Measurements from ENCODE around the gene MMP20. TPM values are rescaled to one million over a fixed set of nuclear protein-coding genes. Genes with fewer than 3 reads are reported as not detected.
A peak's percentile ranks its signal among the peaks of the same experiment; 100 is the strongest.
"Not testable (repeated sequence)": the region's sequence is repeated elsewhere in the genome, so short reads cannot be mapped to it uniquely, and the experiment has no call there.

MMP20 gene
- total RNA-seq, 1 experiment from 2014 or later, result not detected

GRCh38 chr11:102630598-102631448 lies 5.7 kb upstream of the MMP20 start:
- H3K9me3 ChIP-seq (ENCODE audit: control insufficient read depth, low read depth, low read length), result no peaks in the 10 kb centered on the region
- H3K4ac ChIP-seq (ENCODE audit: low read depth, low read length), result no peak overlapping the region
- no peaks in the 10 kb centered on the region for H3K79me2 ChIP-seq (ENCODE audit: insufficient read depth, low read length)
- no peaks in the 10 kb centered on the region for H4K20me1 ChIP-seq (ENCODE audit: control insufficient read depth, insufficient read depth, insufficient read length)
- H2BK12ac ChIP-seq (ENCODE audit: insufficient read length, low read depth, low read length), result no peak overlapping the region
- no peak overlapping the region for H2BK20ac ChIP-seq (ENCODE audit: low read depth, low read length, poor library complexity, severe bottlenecking)
- peaks cover 5 to 8% of the 10 kb centered on the region in 2 experiments; a peak in 2 of 4 replicates for H3K4me1 Mint-ChIP-seq
- H3K27me3 ChIP-seq (ENCODE audit: insufficient read depth, low read length), result no peaks in the 10 kb centered on the region
- no CpG with 5 or more reads among the region's 11 CpGs for WGBS (ENCODE audit: extremely low coverage, insufficient read length, low lambda C conversion rate)
- H3K27ac Mint-ChIP-seq, result 0 out of 7 replicates have a peak overlapping the region, but pooled peaks of 1 of the 3 experiments have one; percentile 7
- H3K79me1 ChIP-seq (ENCODE audit: insufficient read depth, low read depth, low read length, poor library complexity, severe bottlenecking), result no peaks in the 10 kb centered on the region
- no peak overlapping the region for H3K4me2 ChIP-seq (ENCODE audit: insufficient read depth, insufficient read length, low read length)
- no peak overlapping the region for H4K91ac ChIP-seq (ENCODE audit: insufficient read length, low read depth, low read length)
- H4K8ac ChIP-seq (replicated peaks; ENCODE audit: insufficient read length, low read depth, low read length), result no peak overlapping the region
- no peak overlapping the region for H3K9ac ChIP-seq (ENCODE audit: extremely low read depth, insufficient read length, low read length)
- H4K5ac ChIP-seq (ENCODE audit: insufficient read length, low read depth, low read length), result no peak overlapping the region
- no peak overlapping the region for H2AFZ ChIP-seq (ENCODE audit: low read length)
- H2BK5ac ChIP-seq (ENCODE audit: insufficient read length, low read length), result no peak overlapping the region
- H2BK15ac ChIP-seq (ENCODE audit: low read depth, low read length), result no peak overlapping the region
- H3K18ac ChIP-seq (ENCODE audit: insufficient read length, low read depth, low read length), result no peak overlapping the region
- no peaks in the 10 kb centered on the region for H3K36me3 Mint-ChIP-seq (ENCODE audit: insufficient read depth in 1 of 3, low read depth in 3 of 3)
- H3K27me3 Mint-ChIP-seq (ENCODE audit: low read depth), result no peaks in the 10 kb centered on the region
- no peak overlapping the region for H3K56ac ChIP-seq (ENCODE audit: insufficient read length, low read depth, low read length)
- H3K4me3 Mint-ChIP-seq, result no peak overlapping the region
- H3K9me3 Mint-ChIP-seq, result no peaks in the 10 kb centered on the region
- no peak overlapping the region for H3K23ac ChIP-seq (ENCODE audit: insufficient read length, low read depth, low read length)
- TF ChIP-seq CTCF (conservative IDR thresholded peaks at IDR 0.05), result no peak
- H3K14ac ChIP-seq (ENCODE audit: insufficient read depth, low read length), result no peak overlapping the region
- no peak overlapping the region for H2BK120ac ChIP-seq (ENCODE audit: low read depth, low read length, poor library complexity, severe bottlenecking)
- no peak overlapping the region for H3K27ac ChIP-seq (ENCODE audit: insufficient read length, low read depth, low read length)
- no peak overlapping the region for H3T11ph ChIP-seq (ENCODE audit: low read length)
- DNase-seq, result no peak
- H3K4me1 ChIP-seq (ENCODE audit: insufficient read depth, low read length), result no peaks in the 10 kb centered on the region
- no peak overlapping the region for H2AK5ac ChIP-seq (ENCODE audit: insufficient read length, low read length)
- H3K23me2 ChIP-seq (ENCODE audit: insufficient read length, low read depth, low read length, poor library complexity, severe bottlenecking), result no peaks in the 10 kb centered on the region

GRCh38 chr11:102629908-102630307 lies 4.8 kb upstream of the MMP20 start:
- not testable (repeated sequence) for H3K27me3 Mint-ChIP-seq (ENCODE audit: low read depth); H2BK15ac ChIP-seq (ENCODE audit: low read depth, low read length); H3K4me3 Mint-ChIP-seq; H3K27me3 ChIP-seq (ENCODE audit: insufficient read depth, low read length); H3K9me3 Mint-ChIP-seq; H4K5ac ChIP-seq (ENCODE audit: insufficient read length, low read depth, low read length); H3K79me2 ChIP-seq (ENCODE audit: insufficient read depth, low read length); H3K9ac ChIP-seq (ENCODE audit: extremely low read depth, insufficient read length, low read length); H3K36me3 Mint-ChIP-seq (ENCODE audit: insufficient read depth in 1 of 3, low read depth in 3 of 3); H3K27ac ChIP-seq (ENCODE audit: insufficient read length, low read depth, low read length); H4K20me1 ChIP-seq (ENCODE audit: control insufficient read depth, insufficient read depth, insufficient read length); H3K4me1 ChIP-seq (ENCODE audit: insufficient read depth, low read length); H4K8ac ChIP-seq (replicated peaks; ENCODE audit: insufficient read length, low read depth, low read length); H2BK5ac ChIP-seq (ENCODE audit: insufficient read length, low read length); H3K18ac ChIP-seq (ENCODE audit: insufficient read length, low read depth, low read length); H3T11ph ChIP-seq (ENCODE audit: low read length); H2BK20ac ChIP-seq (ENCODE audit: low read depth, low read length, poor library complexity, severe bottlenecking); H3K14ac ChIP-seq (ENCODE audit: insufficient read depth, low read length); H3K56ac ChIP-seq (ENCODE audit: insufficient read length, low read depth, low read length); H3K23me2 ChIP-seq (ENCODE audit: insufficient read length, low read depth, low read length, poor library complexity, severe bottlenecking); H4K91ac ChIP-seq (ENCODE audit: insufficient read length, low read depth, low read length); DNase-seq; H3K4ac ChIP-seq (ENCODE audit: low read depth, low read length); H3K4me1 Mint-ChIP-seq; H3K27ac Mint-ChIP-seq; H3K4me2 ChIP-seq (ENCODE audit: insufficient read depth, insufficient read length, low read length); H3K9me3 ChIP-seq (ENCODE audit: control insufficient read depth, low read depth, low read length); H3K79me1 ChIP-seq (ENCODE audit: insufficient read depth, low read depth, low read length, poor library complexity, severe bottlenecking); H2BK12ac ChIP-seq (ENCODE audit: insufficient read length, low read depth, low read length); H2AK5ac ChIP-seq (ENCODE audit: insufficient read length, low read length); H3K23ac ChIP-seq (ENCODE audit: insufficient read length, low read depth, low read length); H2BK120ac ChIP-seq (ENCODE audit: low read depth, low read length, poor library complexity, severe bottlenecking); H2AFZ ChIP-seq (ENCODE audit: low read length)
- no CpG with 5 or more reads among the region's 1 CpG for WGBS (ENCODE audit: extremely low coverage, insufficient read length, low lambda C conversion rate)

All from H9 (cell line).